Measurements from ENCODE around the gene CLGN.

- TF ChIP-seq, protein P1, sequence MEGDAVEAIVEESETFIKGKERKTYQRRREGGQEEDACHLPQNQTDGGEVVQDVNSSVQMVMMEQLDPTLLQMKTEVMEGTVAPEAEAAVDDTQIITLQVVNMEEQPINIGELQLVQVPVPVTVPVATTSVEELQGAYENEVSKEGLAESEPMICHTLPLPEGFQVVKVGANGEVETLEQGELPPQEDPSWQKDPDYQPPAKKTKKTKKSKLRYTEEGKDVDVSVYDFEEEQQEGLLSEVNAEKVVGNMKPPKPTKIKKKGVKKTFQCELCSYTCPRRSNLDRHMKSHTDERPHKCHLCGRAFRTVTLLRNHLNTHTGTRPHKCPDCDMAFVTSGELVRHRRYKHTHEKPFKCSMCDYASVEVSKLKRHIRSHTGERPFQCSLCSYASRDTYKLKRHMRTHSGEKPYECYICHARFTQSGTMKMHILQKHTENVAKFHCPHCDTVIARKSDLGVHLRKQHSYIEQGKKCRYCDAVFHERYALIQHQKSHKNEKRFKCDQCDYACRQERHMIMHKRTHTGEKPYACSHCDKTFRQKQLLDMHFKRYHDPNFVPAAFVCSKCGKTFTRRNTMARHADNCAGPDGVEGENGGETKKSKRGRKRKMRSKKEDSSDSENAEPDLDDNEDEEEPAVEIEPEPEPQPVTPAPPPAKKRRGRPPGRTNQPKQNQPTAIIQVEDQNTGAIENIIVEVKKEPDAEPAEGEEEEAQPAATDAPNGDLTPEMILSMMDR (conservative IDR thresholded peaks at IDR 0.05; ENCODE audit: low read length), result no peak
- TF ChIP-seq EZH2phosphoT487 (IDR thresholded peaks at IDR 0.05; ENCODE audit: borderline replicate concordance), result no peak
These were observed 69.2 kb downstream of the CLGN start for GRCh38 chr4:140358281-140358680.
